HEK293 (cell line): ENCODE results near the gene S100A1.

ENCODE experiments used
- ATF2 ChIP-seq: fragments of 450-650 bp; formaldehyde crosslinking; IDR thresholded peaks from 2 replicates; pipeline ENCODE4 v1.5.1; 2016; ENCODE audit warnings: missing biosample characterization, missing genetic modification characterization, low read depth
- CTCF ChIP-seq: fragments of 450-650 bp; formaldehyde crosslinking; IDR thresholded peaks from 2 replicates; pipeline ENCODE4 v1.5.1; 2016; ENCODE audit warnings: missing biosample characterization, missing genetic modification characterization
- GLIS2 ChIP-seq: fragments of 450-650 bp; formaldehyde crosslinking; IDR thresholded peaks from 2 replicates; pipeline ENCODE4 v1.5.1; 2016; ENCODE audit warnings: missing biosample characterization, missing genetic modification characterization
- REST ChIP-seq: fragments of 450-650 bp; formaldehyde crosslinking; IDR thresholded peaks from 2 replicates; pipeline ENCODE4 v1.5.1; 2016; ENCODE audit warnings: missing biosample characterization, missing genetic modification characterization
- ZBTB8A ChIP-seq: fragments of 450-650 bp; formaldehyde crosslinking; IDR thresholded peaks from 2 replicates; pipeline ENCODE4 v1.5.1; 2016; ENCODE audit warnings: missing biosample characterization, missing genetic modification characterization
- ZNF394 ChIP-seq: fragments of 450-650 bp; formaldehyde crosslinking; IDR thresholded peaks from 2 replicates; pipeline ENCODE4 v1.5.1; 2016; ENCODE audit warnings: missing biosample characterization, missing genetic modification characterization, mild to moderate bottlenecking, moderate library complexity, borderline replicate concordance
- ZNF639 ChIP-seq: fragments of 450-650 bp; formaldehyde crosslinking; IDR thresholded peaks from 2 replicates; pipeline ENCODE4 v1.5.1; 2016; ENCODE audit warnings: missing biosample characterization, missing genetic modification characterization
- ZNF670 ChIP-seq: fragments of 450-650 bp; formaldehyde crosslinking; IDR thresholded peaks from 2 replicates; pipeline ENCODE4 v1.5.1; 2016; ENCODE audit warnings: missing biosample characterization, missing genetic modification characterization, low read depth

DNA sequence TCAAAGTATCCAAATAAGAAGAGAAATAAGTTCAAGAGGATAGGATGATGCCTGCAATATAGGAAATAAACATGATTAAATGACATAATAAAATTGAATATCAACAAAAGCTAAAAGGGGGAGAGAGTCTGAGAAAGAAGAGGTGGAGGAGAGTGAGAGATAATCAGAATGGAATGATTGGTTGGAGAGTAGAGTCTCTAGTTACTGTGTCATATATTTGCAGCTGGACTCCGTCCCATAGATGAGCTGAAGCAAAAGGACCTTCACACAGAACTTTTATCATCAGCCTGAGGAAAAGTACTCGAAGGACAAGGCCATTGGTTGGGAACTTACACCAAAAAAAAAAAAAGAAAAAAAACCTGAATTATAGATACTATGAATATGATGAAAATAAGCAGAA, 39.8 kb upstream of the S100A1 start:
- no peak for TF ChIP-seq ZNF670
- no peak for TF ChIP-seq GLIS2 (tag by site-specific recombination)
- no peak for TF ChIP-seq ATF2 (tag by site-specific recombination)
- TF ChIP-seq ZBTB8A (tag by site-specific recombination): no peak
- TF ChIP-seq CTCF (tag by site-specific recombination): no peak
- no peak for TF ChIP-seq ZNF394 (tag by site-specific recombination)
- TF ChIP-seq ZNF639 (tag by site-specific recombination): no peak
- TF ChIP-seq REST (tag by site-specific recombination): no peak
